Endothelial cell (in vitro differentiated cells): ENCODE data around the gene USP10. TPM values are rescaled to one million over a fixed set of nuclear protein-coding genes. Genes with fewer than 3 reads are reported as not detected.

Experiments used
- DNase-seq: peaks from one replicate; pipeline ENCODE4 v3.0.0; 2021; ENCODE audit warnings: low spot score
- H3K27ac Mint-ChIP-seq: one replicate; pipeline ENCODE4 v1.8.0; 2021; ENCODE audit warnings: mixed read lengths, inconsistent platforms; ENCODE audit not compliant: unreplicated experiment
- H3K27me3 Mint-ChIP-seq: one replicate; pipeline ENCODE4 v1.8.0; 2021; ENCODE audit warnings: mild to moderate bottlenecking, moderate library complexity, mixed read lengths, inconsistent platforms; ENCODE audit not compliant: unreplicated experiment
- H3K36me3 Mint-ChIP-seq: one replicate; pipeline ENCODE4 v1.8.0; 2021; ENCODE audit warnings: mild to moderate bottlenecking, low read depth, mixed read lengths, inconsistent platforms; ENCODE audit not compliant: unreplicated experiment
- H3K4me1 Mint-ChIP-seq: one replicate; pipeline ENCODE4 v1.8.0; 2021; ENCODE audit warnings: mild to moderate bottlenecking, mixed read lengths, inconsistent platforms; ENCODE audit not compliant: unreplicated experiment
- H3K4me3 Mint-ChIP-seq: one replicate; pipeline ENCODE4 v1.8.0; 2021; ENCODE audit warnings: mild to moderate bottlenecking, mixed read lengths, inconsistent platforms; ENCODE audit not compliant: unreplicated experiment
- H3K9me3 Mint-ChIP-seq: one replicate; pipeline ENCODE4 v1.8.0; 2021; ENCODE audit warnings: mixed read lengths, inconsistent platforms; ENCODE audit not compliant: unreplicated experiment
- total RNA-seq: library from RNA; stranded (reverse); fragmentation: NEBNext Ultra II Directional; extraction: Animal tissue kit (Norgen Biotek cat#: 25700); gene quantifications from one replicate; pipeline ENCODE4 v1.2.1, GENCODE V29; 2021; ENCODE audit not compliant: unreplicated experiment
- TF ChIP-seq, protein P1 (sequence below): fragments of 200-600 bp; sonication (generic); IDR thresholded peaks from one replicate; pipeline ENCODE4 v1.5.0; 2021; ENCODE audit warnings: antibody characterized with exemption; ENCODE audit not compliant: unreplicated experiment

USP10 gene
- total RNA-seq, 1 donor from 2014 or later, result 81.2 TPM

DNA sequence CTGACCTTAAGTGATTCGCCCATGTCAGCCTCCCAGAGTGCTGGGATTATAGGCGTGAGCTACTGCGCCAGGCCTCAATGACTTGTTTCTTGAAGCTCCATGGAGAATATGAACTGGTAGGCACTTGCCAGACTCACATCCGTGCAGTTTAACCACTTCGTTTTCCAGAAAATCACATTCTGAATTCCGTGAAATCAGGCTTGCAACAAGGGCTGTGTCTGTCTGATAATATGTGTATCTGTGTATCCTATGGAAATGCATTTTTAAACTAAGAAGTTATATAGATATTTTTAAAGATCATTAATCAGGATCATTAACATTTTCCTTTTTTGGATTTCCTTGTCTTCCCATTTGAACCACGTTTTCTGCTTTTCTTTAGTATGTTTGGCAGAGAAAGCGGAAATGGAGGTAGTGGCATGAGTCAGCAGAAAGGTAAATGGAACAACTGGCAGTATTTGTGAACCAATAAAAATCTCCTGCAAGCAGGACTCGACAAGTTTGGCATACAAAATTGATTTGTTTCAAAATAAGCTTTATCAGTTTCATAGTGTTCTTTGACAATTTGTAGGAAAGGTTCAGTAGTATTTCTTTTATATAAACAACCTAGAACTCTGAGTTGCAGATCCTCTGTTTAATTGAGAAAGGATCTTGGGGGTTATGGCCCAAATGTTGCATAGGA lies 33.0 kb downstream of the USP10 start:
- peaks cover 30% of the 10 kb centered on the region for H3K4me1 Mint-ChIP-seq
- peak overlapping the region; percentile 57 for H3K27ac Mint-ChIP-seq
- H3K36me3 Mint-ChIP-seq, result peaks cover 5% of the 10 kb centered on the region
- TF ChIP-seq, protein P1, sequence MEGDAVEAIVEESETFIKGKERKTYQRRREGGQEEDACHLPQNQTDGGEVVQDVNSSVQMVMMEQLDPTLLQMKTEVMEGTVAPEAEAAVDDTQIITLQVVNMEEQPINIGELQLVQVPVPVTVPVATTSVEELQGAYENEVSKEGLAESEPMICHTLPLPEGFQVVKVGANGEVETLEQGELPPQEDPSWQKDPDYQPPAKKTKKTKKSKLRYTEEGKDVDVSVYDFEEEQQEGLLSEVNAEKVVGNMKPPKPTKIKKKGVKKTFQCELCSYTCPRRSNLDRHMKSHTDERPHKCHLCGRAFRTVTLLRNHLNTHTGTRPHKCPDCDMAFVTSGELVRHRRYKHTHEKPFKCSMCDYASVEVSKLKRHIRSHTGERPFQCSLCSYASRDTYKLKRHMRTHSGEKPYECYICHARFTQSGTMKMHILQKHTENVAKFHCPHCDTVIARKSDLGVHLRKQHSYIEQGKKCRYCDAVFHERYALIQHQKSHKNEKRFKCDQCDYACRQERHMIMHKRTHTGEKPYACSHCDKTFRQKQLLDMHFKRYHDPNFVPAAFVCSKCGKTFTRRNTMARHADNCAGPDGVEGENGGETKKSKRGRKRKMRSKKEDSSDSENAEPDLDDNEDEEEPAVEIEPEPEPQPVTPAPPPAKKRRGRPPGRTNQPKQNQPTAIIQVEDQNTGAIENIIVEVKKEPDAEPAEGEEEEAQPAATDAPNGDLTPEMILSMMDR, result no peak
- H3K4me3 Mint-ChIP-seq, result no peak overlapping the region
- H3K9me3 Mint-ChIP-seq, result no peaks in the 10 kb centered on the region
- H3K27me3 Mint-ChIP-seq, result no peaks in the 10 kb centered on the region
- DNase-seq, result no peak

- H3K9me3 Mint-ChIP-seq, result no peaks in the 10 kb centered on the region
- no peak for DNase-seq
- H3K4me1 Mint-ChIP-seq, result peaks cover 21% of the 10 kb centered on the region
- peaks cover 5% of the 10 kb centered on the region for H3K36me3 Mint-ChIP-seq
- TF ChIP-seq, protein P1, result no peak
- peaks cover 2% of the 10 kb centered on the region for H3K27me3 Mint-ChIP-seq
- peak overlapping the region; percentile 58 for H3K4me3 Mint-ChIP-seq
- peak overlapping the region; percentile 68 for H3K27ac Mint-ChIP-seq
Observed at GRCh38 chr16:84735849-84736586, 36.2 kb downstream of the USP10 start.

- H3K36me3 Mint-ChIP-seq, result peaks cover 10% of the 10 kb centered on the region
- peaks cover 16% of the 10 kb centered on the region for H3K4me1 Mint-ChIP-seq
- DNase-seq, result no peak
- TF ChIP-seq, protein P1, result no peak
- no peaks in the 10 kb centered on the region for H3K9me3 Mint-ChIP-seq
- peaks cover 3% of the 10 kb centered on the region for H3K27me3 Mint-ChIP-seq
- H3K27ac Mint-ChIP-seq, result no peak overlapping the region
- no peak overlapping the region for H3K4me3 Mint-ChIP-seq
Observed at GRCh38 chr16:84737192-84738011, 37.6 kb downstream of the USP10 start.

GRCh38 chr16:84738255-84739038 lies 38.6 kb downstream of the USP10 start:
- peaks cover 16% of the 10 kb centered on the region for H3K4me1 Mint-ChIP-seq
- peak; percentile 74 for DNase-seq
- no peak overlapping the region for H3K27ac Mint-ChIP-seq

More at GRCh38 chr16:84738255-84739038, 38.6 kb downstream of the USP10 start:
- Mint-ChIP-seq H3K36me3 (peaks cover 10% of the 10 kb centered on the region), H3K27me3 (peaks cover 3% of the 10 kb centered on the region), H3K4me3 (no peak overlapping the region), H3K9me3 (no peaks in the 10 kb centered on the region)
- TF ChIP-seq, protein P1, result peak; percentile 98
